GM19438 (cell line): ENCODE results near the gene CKS1B.
"Not testable (repeated sequence)": the region's sequence is repeated elsewhere in the genome, so short reads cannot be mapped to it uniquely, and the experiment has no call there.

Source experiments
- ATAC-seq: cut with Tn5 transposase; IDR thresholded peaks from one replicate; pipeline ENCODE4 v1.9.1; 2021; ENCODE audit warnings: low read depth; ENCODE audit not compliant: unreplicated experiment

Gene CKS1B

GRCh38 chr1:154962156-154962749, 12.2 kb upstream of the CKS1B start:
- ATAC-seq: no peak

- no peak for ATAC-seq
Measured at GRCh38 chr1:154962795-154963330, 11.6 kb upstream of the CKS1B start.

DNA sequence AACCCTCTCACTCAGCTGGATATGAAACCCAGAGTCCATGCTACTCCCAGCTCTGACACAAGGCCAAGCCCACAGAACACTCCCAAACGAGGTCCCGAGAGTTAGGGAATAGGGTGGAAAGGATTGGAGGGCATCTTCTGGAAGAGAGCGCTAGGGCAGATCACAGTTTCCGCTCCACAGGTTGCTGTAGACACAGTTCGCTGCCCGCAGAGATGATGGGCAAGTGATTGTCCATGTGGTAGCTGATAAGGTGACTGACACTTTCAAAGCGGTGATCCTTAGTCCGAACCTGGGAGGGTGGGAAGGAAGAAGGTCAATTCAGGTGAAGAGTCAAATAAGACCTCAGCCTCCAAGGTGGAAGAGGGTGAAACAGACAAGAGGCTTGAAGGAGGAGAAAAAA, 10.8 kb upstream of the CKS1B start:
- no peak for ATAC-seq

DNA sequence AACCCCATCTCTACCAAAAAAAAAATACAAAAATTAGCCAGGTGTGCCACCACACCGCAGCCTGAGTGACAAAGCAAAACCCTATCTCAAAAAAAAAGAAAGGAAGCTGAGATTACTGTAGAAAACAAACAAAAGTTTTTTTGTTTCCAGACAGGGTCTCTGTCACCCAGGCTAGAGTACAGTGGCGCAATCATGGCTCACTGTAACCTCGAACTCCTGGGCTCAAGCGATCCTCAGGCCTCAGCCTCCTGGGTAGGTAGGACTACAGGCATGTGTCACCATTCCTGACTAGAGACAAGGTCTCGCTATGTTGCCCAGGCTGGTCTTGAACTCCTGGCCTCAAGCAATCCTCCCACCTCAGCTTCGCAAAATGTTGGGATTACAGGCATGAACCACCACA, 10.1 kb upstream of the CKS1B start:
- ATAC-seq: no peak

GRCh38 chr1:154966111-154966510, 8.4 kb upstream of the CKS1B start:
- no peak for ATAC-seq

DNA sequence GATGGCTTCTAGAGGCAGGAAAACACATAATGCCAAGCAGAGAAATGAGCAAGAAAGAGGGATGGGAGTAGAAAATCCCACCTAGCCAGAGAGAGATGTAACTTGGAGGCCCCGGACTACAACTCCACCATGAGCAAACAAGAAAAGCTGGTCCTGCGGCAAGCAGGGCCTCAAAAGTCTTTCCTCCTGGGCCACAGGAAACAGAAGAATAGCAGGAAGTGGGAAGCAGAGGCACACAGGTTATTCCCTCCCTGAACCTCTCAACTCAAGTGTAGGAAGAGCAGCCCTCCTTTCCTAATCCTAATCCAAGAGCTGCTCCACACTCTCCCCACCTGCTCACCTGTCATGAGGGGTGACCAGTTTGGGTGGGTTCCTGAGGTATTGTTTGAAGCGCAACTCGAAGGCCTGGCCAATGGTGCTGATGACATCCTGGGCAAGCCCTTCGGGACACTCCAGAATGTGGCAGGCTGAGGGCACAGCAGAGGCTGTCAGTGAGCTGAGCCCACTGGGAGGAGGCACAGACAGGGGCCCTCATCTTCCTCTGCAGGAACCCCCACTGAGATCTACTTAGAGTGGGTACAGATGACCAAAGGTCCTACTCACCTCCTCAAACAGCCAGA, 7.0 kb upstream of the CKS1B start:
- ATAC-seq: no peak

DNA sequence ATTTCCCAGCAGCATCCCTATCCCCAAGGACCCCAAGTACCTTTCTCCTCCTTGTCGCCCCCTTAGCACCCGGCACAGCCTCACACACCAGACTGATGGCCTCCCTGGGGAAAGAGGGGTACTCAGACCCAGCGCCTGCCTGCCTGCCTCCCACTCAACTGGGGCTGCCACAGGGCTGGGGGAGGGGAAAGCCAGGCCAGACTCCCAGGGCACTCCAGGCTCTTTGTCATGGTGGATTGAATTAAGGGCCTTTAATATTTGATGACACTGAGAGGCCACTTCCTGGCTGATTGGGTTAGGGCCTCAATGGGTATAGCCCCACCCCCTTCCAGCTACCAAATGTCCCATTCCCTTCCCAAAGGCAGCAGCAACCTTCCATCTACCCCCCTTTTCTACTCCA, 5.8 kb upstream of the CKS1B start:
- no peak for ATAC-seq

DNA sequence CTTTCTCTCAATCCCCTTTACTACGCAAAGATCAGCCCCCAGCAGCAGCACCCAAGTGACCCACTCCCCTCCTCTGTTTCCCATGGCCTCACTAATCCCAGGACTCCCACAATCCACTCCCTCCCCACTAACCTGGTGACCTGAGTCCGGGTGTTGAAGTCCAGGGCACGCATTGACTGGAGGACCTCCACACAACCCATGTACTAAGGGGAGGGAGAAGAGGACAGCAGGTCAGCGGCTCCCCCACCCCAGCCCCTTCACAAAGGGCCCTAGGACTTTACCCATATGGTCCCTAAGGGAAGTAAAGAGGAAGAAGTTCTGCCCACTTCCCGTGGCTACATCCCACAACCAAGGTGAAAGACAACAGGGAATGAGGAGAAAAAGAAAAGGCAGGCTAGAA, 5.2 kb upstream of the CKS1B start:
- ATAC-seq: no peak

DNA sequence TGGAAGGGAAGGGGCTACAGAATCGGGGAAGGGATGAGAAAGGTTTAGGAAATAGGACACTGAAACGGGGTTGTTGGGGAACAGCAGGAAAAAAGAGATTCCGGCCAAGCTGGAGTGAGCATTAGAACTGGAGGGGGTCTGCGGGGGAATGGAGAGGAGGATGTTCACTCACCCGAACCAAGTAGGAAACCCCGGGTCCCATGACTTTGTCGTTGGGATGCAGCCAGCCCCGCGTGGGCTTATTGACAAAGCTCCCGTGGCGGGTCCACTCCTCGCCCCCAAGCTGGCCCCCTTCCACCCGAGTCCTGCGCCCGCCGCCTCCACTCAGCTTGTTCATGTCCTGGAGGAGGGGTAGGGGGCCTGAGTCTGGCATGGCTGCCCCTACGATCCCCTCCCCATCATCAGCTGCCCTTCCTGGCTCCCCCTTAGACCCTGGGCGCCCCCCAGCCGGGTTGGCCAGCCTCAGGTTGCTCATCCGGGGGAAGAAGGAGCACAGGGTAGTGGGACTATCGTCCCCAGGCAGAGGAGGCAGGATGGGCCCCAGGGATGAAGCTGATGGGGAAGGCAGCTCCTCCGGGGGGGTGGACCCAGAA, 4.5 kb upstream of the CKS1B start:
- ATAC-seq: no peak

DNA sequence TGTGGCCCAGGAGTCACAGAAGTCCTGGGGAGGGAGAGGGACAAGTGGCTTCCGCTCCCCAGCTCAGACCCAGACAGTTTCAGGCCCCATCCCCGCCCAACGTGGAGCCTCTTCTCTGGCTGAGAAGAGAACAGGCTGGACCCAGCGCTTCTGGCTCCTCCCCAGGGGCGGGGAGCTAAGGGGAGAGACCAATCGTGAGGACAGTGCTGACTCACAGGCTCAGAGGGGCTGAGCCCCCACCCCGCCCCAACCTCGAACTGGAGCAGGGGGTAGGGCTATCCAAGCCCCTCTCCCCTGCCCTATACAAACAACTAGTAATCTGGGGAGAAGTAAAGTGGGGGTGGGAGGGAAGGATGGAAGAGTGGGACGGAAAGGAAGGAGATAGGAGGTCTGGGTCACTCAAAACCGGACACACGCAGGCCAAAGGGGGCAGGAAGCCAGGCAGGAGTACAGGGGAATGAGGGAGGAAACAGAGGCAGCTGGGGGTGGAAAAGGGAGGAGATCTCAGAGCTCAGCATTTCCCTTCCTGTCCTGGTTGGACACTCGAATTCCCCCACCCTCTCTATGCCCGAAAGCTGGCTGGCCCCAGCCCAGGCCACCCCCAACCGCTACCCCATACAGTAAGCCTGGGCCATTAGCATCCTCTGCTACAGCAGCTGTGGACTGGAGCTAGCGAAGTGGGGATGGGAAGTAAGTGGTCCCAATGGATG, 3.7 kb upstream of the CKS1B start, which contains the start of gene SHC1:
Gene SHC1 (minus strand): TSS at position 117 of the 710 bp plus-strand sequence. CDS start 221 bp downstream, outside the sequence.
- ATAC-seq: no peak

DNA sequence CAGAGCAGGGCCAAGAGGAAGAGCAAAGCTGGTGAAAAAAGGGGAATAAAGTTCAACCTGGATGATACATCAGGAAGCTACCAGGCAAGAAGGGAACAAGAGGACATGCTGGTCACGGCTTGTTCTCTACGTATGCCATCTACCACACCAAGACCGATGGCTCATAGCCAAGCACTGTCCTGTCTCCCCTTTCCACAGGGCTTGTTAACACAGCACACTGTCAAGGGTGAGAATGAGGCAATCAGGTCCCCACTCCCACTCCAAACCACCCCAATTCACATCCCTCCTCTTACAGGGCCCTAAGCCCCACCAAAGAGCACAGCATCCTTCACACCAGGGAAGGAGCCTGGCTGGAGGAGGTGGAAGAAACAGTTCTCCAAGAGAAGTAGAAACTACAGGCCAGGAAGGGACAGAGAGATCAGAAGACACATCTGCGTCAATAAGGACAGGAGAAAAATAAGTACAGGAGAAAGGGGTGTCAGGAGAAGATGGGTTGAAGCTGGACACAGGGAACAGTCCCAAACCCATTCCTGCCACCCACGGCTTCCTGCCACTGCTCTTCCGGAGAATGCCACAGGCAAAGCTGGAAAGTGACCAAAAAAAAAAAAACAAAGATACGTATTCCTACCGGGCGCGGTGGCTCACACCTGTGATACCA, 3.0 kb upstream of the CKS1B start:
- no peak for ATAC-seq

DNA sequence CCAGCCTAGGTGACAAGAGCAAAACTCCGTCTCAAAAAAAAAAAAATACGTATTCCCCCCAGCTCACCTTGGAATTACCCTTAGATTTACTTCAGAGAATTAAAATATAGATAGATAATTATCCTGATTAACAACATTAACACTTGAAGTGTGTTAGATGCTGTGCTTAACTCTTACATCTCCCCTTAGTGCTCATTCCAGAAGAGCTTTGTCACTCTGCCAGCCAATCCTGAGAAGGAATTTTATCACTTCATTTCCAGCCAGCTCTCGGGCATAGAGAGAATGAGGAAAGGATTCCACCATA, 2.3 kb upstream of the CKS1B start:
- ATAC-seq: no peak

GRCh38 chr1:154972517-154973343, 1.8 kb upstream of the CKS1B start:
- ATAC-seq: no peak

- peak; percentile 16 for ATAC-seq
Measured at GRCh38 chr1:154973344-154974101, 958 bp upstream of the CKS1B start.

DNA sequence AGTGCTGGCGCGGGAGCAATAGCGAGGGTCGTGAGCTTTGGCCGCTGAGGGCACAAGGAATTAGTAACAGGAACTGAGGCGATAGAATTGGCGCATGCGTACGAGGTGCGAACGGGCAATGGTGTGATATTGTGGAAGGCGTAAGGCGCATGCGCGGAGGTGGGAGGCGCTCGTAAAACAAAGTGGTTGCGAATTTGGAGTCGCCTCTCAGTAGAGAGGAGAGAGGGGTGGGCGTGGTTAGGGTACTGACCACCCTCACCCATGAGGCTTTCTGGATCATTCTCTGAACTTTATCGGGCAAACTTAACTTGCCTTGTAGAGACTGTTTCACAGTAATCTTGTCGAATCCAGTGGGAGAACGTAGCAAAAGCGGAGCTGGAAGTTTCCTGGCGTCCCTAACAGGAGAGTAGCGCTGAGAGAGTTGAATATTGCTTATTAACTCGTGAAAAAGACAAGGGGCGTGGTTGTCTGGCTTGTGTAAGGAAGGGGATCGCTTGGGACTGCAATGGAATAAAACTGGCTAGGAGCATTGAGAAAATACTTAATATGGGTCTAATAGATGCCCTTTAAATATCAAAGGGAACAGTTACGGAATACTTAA, 427 bp downstream of the CKS1B start:
- peak; percentile 44 for ATAC-seq

DNA sequence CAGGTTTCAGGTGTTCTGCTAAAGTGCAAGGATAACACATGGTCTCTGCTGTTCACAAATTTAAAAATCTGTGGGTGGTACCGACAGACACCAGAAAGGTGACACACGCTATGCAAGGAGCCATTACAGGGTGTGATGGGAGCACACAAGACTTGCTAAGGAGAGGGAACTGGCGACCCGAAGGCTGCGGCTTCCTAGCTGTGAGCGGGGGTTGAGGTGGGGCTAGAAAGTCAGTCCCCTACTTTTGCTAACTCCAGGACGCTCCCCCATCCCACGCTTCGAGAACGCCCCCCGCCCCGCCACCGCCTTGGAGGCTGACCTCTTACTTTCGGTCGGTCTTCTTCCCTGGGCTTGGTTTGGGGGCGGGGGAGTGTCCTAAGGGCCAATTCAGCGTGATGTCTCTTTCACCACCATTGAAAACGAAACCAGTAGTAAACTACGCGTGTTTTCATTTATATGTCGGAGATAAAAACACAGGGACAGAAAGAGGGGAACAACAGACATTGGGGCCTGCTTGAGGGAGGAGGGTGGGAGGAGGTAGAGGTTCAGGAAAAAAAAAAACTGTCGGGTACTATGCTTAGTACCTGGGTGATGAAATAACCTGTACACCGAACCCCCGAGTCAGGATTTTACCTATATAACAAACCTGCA, 1.1 kb downstream of the CKS1B start:
- no peak for ATAC-seq

GRCh38 chr1:154977762-154978161, 3.3 kb downstream of the CKS1B start:
- ATAC-seq: not testable (repeated sequence)

GRCh38 chr1:154978360-154978759, 3.9 kb downstream of the CKS1B start:
- no peak for ATAC-seq

- no peak for ATAC-seq
Measured at GRCh38 chr1:154982341-154982740, 7.9 kb downstream of the CKS1B start.
